ENCODE measurements around the gene FOXO3.
"Not testable (repeated sequence)": the region's sequence is repeated elsewhere in the genome, so short reads cannot be mapped to it uniquely, and the experiment has no call there.

FOXO3 gene

DNA sequence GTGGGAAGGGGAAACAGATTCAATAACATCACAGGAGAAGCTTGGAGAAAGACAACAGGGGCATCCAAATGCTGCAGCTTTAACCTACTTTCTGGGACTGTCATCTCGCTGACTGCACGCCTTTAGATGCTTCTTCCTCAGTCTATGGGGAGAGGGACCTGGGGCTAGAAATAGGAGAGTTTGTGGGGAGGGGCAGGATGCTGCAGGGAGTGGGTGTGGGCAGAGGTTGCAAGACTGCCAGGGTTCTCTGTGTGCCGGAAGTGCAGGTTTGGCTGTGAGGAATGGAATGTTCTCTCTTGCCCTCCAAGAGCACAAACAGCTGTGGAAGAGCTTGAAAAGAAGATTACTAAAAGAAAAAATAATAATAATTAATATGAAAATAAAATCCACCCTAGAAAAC lies 93.2 kb downstream of the FOXO3 start:
- H3K27me3 ChIP-seq (ENCODE audit: insufficient read depth, low read depth, severe bottlenecking), result no peaks in the 10 kb centered on the region
- no peak for TF ChIP-seq CTCF (IDR thresholded peaks at IDR 0.05; ENCODE audit: low read depth, low read length)
- no peaks in the 10 kb centered on the region for H3K9me3 ChIP-seq (ENCODE audit: severe bottlenecking)
- no peak for DNase-seq
- no peaks in the 10 kb centered on the region for H3K36me3 ChIP-seq
- no peak overlapping the region for H3K27ac ChIP-seq
- no peak overlapping the region for H3K4me3 ChIP-seq (ENCODE audit: low read depth, low read length)

- DNase-seq, result no peak
- no peak overlapping the region for H3K4me3 ChIP-seq (ENCODE audit: low read depth, low read length)
- H3K9me3 ChIP-seq (ENCODE audit: severe bottlenecking), result no peaks in the 10 kb centered on the region
- no peak for TF ChIP-seq CTCF (IDR thresholded peaks at IDR 0.05; ENCODE audit: low read depth, low read length)
- no peaks in the 10 kb centered on the region for H3K36me3 ChIP-seq
- no peak overlapping the region for H3K27ac ChIP-seq
- no peaks in the 10 kb centered on the region for H3K27me3 ChIP-seq (ENCODE audit: insufficient read depth, low read depth, severe bottlenecking)
Observed at GRCh38 chr6:108654465-108655106, 93.9 kb downstream of the FOXO3 start.

DNA sequence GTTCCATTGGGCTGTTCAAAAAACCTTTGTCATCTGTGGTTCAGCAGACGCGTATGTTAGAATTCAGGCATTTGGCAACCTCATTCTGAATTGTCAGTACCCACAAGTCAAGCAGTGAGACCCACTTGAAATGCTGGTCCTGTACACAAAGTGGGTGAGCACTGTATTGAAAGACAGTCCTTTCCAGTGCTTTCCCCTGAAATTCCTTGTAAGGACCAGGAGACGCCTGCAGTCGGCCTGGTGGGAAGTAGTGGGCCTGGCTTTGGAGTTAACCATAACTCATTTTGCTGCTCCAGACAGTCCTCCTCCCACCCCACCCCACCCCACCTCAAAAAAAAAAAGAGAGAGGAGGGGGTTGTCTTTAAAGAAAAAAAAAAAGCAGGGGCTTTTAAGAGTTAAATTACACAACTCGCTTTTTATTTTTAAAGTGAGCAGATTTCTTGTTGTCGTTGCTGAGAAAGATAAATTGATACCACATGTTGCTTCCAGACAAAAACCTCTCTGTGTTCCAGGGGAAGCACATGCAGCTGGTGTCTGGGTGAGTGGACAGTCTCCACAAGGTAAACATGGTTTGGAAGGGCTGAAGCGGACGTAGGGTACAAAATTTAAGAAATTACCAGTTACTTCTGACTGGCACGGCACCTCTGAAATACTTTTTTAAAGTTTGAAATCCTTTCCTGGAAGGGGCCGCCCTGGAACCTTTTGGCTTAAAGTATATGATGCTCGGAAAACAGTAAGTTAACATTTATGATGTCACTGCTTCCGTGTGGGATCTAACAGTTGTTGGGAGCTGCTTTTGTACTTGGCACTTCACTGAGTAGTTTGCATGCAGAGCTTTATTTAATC lies 95.3 kb downstream of the FOXO3 start:
- Histone ChIP-seq H3K9me3 (ENCODE audit: severe bottlenecking) (no peaks in the 10 kb centered on the region), H3K27me3 (ENCODE audit: insufficient read depth, low read depth, severe bottlenecking) (no peaks in the 10 kb centered on the region), H3K4me3 (ENCODE audit: low read depth, low read length) (no peak overlapping the region), H3K36me3 (no peaks in the 10 kb centered on the region), H3K27ac (no peak overlapping the region)
- no peak for DNase-seq
- no peak for TF ChIP-seq CTCF (IDR thresholded peaks at IDR 0.05; ENCODE audit: low read depth, low read length)

GRCh38 chr6:108656836-108657235 lies 96.1 kb downstream of the FOXO3 start:
- Histone ChIP-seq H3K36me3 (no peaks in the 10 kb centered on the region), H3K9me3 (ENCODE audit: severe bottlenecking) (no peaks in the 10 kb centered on the region), H3K27me3 (ENCODE audit: insufficient read depth, low read depth, severe bottlenecking) (no peaks in the 10 kb centered on the region), H3K27ac (no peak overlapping the region), H3K4me3 (ENCODE audit: low read depth, low read length) (no peak overlapping the region)
- TF ChIP-seq CTCF (IDR thresholded peaks at IDR 0.05; ENCODE audit: low read depth, low read length), result no peak
- no peak for DNase-seq

- no peak for TF ChIP-seq CTCF (IDR thresholded peaks at IDR 0.05; ENCODE audit: low read depth, low read length)
- no peak overlapping the region for H3K4me3 ChIP-seq (ENCODE audit: low read depth, low read length)
- H3K27ac ChIP-seq, result no peak overlapping the region
- H3K36me3 ChIP-seq, result no peaks in the 10 kb centered on the region
- no peak for DNase-seq
- no peaks in the 10 kb centered on the region for H3K9me3 ChIP-seq (ENCODE audit: severe bottlenecking)
- no peaks in the 10 kb centered on the region for H3K27me3 ChIP-seq (ENCODE audit: insufficient read depth, low read depth, severe bottlenecking)
Observed at GRCh38 chr6:108658174-108658573, 97.5 kb downstream of the FOXO3 start.

DNA sequence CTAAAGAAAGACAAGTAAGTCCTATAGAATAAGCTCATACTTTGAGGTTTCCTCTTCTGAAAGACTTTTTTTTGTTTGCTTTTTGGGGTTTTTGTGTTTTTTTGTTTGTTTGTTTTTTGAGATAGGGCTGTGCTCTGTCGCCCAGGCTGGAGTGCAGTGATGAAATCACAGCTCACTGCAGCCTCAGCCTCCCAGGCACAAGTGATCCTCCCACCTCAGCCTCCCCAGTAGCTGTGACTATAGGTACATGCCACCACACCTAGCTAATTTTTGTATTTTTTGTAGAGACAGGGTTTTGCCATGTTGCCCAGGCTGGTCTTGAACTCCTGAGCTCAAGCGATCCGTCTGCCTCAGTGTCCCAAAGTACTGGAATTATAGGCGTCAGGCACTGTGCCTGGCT lies 98.1 kb downstream of the FOXO3 start:
- not testable (repeated sequence) for H3K36me3 ChIP-seq; H3K27me3 ChIP-seq (ENCODE audit: insufficient read depth, low read depth, severe bottlenecking); DNase-seq; H3K4me3 ChIP-seq (ENCODE audit: low read depth, low read length); H3K27ac ChIP-seq; H3K9me3 ChIP-seq (ENCODE audit: severe bottlenecking)
